Hepatocyte (in vitro differentiated cells): ENCODE data around the gene USP48.

ENCODE experiments used
- EZH2 ChIP-seq: fragments of 200-600 bp; sonication (generic); IDR thresholded peaks from 2 replicates; pipeline ENCODE4 v1.6.1; 2016; ENCODE audit warnings: antibody characterized with exemption, mild to moderate bottlenecking, borderline replicate concordance
- TF ChIP-seq, protein P1 (sequence below): fragments of 200-600 bp; sonication (generic); IDR thresholded peaks from 2 replicates; pipeline ENCODE4 v1.5.1; 2016; ENCODE audit warnings: antibody characterized with exemption, mild to moderate bottlenecking; ENCODE audit not compliant: poor library complexity

DNA sequence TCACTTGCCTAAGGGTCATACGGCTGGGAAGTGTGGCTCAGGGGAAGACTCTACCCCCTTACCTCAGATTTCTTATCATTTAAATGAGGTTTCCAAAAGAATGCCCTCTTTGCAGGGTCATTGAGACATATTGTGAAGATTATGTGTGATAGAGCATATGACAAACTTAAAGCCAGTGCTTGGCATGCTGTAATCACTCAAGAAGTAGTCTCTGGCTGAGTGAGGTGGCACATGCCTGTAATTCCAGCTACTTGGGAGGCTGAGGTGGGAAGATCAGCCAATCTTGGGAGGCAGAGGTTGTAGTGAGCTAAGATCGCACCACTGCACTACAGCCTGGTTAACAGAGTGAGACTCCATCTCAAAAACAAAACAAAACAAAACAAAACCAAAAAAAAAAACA, 21.6 kb upstream of the USP48 start:
- TF ChIP-seq, protein P1, sequence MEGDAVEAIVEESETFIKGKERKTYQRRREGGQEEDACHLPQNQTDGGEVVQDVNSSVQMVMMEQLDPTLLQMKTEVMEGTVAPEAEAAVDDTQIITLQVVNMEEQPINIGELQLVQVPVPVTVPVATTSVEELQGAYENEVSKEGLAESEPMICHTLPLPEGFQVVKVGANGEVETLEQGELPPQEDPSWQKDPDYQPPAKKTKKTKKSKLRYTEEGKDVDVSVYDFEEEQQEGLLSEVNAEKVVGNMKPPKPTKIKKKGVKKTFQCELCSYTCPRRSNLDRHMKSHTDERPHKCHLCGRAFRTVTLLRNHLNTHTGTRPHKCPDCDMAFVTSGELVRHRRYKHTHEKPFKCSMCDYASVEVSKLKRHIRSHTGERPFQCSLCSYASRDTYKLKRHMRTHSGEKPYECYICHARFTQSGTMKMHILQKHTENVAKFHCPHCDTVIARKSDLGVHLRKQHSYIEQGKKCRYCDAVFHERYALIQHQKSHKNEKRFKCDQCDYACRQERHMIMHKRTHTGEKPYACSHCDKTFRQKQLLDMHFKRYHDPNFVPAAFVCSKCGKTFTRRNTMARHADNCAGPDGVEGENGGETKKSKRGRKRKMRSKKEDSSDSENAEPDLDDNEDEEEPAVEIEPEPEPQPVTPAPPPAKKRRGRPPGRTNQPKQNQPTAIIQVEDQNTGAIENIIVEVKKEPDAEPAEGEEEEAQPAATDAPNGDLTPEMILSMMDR, result no peak
- no peak for TF ChIP-seq EZH2
